ENCODE results near the gene TPI1.
"Not testable (repeated sequence)": the region's sequence is repeated elsewhere in the genome, so short reads cannot be mapped to it uniquely, and the experiment has no call there.

The TPI1 gene

DNA sequence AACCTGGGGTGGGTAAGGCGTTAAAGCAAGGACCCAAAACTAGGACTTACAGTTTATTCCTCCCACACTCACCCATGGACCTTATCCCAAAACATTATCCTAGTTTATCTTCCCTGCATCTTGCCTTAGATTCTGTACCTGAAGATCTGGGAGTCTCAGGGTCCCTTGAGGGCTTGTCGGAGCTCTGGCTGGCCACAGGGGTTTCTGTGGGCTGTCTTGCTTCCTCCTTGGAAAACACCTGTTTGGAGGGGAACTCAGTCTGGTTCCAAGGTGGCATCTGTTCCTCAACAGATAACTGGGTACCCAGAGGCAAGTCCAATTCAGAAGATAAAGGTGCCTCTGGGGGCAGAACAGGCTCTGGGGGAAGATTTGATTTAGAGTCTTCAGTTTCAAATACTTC, 17.9 kb upstream of the TPI1 start:
- no peak for DNase-seq

DNA sequence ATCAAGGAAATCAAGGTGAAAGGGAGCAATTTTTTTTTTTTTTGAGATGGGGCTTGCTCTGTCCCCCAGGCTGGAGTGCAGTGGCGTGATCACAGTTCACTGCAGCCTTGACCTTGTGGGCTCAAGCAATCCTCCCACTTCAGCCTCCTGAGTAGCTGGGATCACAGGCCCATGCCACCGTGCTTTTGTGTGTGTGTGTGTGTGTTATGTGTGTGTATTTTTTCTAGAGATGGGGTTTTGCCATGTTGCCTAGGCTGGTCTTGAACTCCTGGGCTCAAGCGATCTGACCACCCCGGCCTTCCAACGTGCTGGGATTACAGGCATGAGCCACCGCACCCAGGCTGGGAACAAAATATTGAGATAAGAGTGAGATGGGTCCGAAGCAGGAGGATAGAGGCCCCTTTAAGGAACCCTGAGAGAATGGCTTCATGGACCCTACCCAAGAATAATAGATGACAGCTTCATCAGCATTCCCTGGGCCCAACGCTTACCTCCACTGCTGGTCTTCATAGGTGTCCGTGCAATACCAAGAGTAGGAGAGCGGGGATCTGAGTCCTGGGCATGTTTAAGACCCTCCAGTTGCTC, 17.3 kb upstream of the TPI1 start:
- DNase-seq: no peak

DNA sequence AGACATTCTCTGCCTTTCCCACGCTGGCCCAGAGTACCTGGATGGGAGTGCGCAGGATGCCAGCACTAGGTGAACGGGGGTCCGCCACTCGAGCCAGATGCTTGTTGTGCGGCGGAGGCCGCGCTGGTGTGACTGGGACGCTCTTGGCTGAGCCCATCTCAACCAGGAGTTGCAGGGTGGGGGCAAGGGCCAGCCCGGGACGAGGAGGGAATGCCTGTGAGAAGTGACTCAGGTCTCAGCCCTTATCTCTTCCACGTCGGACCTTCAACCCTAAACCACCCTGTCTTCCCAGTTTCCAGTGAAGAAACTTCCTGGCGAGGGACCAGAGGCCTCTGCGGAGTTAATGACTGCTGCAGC, 16.6 kb upstream of the TPI1 start:
- DNase-seq: no peak

DNA sequence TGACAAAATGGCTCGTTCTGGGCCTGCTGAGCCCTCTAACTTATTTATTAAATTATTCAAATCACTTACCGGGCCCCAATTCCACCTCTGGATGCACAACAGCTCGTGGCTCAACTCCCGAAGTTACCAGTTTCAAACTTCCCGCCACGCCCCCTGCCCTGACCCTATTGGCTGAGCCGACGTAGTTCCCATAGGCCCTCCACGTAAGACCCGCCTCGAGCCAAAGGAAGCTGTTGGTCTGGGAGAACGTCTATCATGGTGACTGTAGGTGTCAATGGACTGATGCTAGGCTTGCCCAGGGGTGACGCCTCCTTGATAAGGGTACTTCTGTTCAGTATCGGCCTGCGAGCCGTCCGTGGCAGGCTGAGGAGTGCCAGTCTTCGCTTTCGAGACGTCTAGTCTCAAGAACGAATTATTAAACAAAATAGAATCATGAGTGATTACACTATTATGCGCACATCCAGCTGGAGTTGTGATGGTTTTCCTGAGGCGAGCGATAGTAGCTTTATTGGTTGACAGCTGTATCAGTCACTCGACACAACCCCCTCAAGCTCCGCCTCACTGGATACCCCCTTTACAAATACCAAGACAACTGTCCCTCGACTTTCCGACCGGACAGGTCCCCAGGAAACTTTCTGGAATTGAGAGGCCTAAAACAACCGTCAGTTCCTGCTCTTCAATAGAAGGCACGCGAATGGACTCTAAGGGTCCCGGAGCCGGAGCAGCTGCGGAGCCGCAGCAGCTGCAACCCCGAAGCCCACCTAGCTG, 16.0 kb upstream of the TPI1 start, which contains the start of gene CDCA3:
TSS of gene CDCA3 (minus strand) at position 134 of the 768 bp plus-strand sequence. CDS start 334 bp downstream, outside the sequence.
- DNase-seq: peak; percentile 90 to 97

DNA sequence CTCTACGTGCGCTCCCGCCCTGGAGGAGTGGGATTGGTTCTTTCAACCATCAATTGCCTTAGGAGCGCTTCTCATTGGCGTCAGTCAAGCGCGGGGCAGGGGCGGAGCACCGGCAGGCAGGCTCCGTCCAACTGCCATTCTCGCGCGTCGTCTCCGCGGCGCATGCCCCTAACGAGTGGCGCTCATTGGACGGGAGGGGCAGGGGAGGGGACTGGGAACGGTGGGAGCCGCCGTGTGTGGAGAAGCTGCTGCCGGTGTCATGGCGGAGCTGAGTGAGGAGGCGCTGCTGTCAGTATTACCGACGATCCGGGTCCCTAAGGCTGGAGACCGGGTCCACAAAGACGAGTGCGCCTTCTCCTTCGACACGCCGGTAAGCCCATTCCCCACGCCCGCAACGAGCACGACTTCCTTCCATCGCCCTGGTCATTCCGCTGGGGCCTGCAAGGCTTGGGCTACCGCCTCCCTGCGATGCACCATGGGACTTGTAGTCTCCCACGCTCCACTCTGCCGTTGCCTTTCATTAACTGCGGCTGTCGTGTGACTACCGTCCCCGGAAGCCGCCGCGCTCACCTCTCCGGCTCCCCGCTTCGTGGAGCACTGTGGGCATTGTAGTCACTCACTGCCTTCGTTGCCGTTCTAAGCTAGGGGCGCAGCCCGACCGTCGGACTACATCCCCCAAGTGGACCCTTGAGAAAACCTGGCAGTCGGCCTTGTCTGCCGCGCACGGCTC, 15.2 kb upstream of the TPI1 start, which contains the start of gene USP5:
TSS of gene USP5 (plus strand) at position 230 of the 730 bp plus-strand sequence. CDS start at position 260, 30 bp downstream.
- DNase-seq: peak; percentile 99

DNA sequence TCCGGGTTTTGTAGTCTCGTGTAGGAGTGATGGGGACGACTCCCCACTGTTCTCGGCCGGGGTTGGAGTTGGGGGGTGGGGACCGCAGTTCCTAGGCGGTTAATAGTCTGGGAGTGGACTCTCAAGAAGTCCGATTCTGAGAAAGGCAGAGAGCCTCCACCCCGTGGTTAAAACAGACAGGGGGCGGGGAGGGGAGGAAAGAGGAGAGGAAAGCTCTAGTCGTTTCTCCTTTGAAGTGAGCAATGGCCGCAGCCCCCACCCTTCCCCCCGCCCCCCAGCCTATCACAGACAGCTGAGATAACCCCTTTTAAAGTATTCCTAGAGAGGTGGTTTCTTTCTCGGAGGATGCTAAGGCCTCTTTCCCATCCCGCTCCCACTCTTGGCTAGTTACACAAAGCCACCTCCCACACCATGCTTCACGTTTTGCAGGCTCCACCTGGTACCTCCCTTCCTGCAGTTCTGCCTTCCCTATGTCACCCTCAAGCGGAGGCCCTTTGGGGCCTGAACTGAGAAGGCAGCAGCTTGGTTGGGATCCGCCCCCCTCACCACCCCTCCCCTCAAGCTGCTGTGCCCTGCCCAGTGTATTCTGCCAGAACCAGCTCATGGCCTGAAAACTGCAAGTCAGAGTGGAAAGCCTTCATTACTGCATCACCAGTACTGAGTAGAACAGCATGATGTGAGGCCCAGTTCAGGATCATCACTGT, 14.5 kb upstream of the TPI1 start:
- DNase-seq: peak; percentile 42 to 48

DNA sequence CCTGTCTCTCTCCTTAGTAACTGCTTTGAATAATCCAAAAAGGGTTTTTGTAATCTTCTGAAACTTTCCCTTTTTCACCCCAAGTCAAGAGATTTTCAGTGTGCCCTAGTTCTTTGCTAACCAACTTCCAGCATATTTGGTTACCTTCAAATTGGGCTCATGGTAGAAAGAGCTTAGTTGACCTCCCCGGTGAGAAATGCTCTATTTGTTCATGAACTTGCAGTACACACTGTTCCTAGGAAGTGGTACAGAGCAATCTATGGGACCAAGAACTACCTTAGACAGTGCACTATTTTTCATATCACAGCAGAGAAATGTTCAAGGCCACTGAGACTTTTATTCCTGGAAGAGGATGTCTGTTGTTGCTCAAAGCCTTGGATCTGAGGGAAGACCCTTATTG, 13.7 kb upstream of the TPI1 start:
- no peak for DNase-seq

DNA sequence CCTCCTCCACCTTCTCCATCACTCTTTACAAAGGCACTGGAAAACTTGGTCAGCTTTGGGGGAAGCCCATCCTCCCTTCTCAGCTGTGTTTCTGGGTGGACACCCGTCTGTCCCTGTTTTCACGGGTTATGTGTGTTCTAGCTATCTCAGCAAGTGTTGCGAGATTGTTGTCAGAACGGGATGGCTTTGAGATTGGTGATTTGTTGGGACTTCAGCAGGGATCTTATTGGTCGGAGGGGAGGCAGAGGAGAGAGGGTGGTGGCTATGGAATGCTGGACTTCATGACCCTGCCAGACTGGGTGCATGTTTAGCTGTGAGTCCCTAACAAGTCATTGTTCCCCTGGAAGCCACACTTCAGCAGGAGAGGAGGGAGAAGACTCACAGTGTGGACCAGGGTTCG, 13.3 kb upstream of the TPI1 start:
- no peak for DNase-seq

DNA sequence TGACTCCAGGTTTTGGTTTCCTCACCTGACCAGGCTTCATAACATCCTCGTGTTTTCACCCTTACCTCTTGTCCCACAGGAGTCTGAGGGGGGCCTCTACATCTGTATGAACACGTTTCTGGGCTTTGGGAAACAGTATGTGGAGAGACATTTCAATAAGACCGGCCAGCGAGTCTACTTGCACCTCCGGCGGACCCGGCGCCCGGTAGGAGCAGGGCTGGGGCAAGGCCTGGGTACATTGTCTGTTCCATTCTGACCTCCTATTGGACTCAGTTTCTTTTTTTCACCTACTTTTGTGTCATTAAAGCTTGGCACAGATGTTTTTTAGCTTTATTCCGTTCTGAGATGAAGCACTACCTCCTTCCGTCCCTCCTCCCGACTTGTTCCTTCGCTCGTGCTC, 12.0 kb upstream of the TPI1 start:
- DNase-seq: no peak

DNA sequence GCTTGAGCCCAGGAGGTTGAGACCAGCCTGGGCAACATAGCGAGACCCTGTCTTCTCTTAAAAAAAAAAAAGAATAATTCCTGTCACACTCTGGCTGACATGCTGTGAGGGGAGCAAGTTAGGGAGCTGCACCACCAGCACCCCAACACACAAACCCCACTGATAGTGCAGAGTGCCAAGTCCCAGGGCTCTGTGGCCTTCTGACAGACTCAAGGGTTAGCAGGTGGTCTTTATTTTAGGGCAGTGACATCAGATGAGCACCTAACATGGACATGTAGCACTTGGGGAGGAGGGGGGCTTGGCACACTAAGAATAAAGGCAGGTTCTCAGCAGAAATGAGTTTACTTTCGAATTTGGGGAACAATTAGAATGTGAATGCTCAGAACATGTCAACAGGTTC, 8.5 kb upstream of the TPI1 start:
- no peak for DNase-seq

DNA sequence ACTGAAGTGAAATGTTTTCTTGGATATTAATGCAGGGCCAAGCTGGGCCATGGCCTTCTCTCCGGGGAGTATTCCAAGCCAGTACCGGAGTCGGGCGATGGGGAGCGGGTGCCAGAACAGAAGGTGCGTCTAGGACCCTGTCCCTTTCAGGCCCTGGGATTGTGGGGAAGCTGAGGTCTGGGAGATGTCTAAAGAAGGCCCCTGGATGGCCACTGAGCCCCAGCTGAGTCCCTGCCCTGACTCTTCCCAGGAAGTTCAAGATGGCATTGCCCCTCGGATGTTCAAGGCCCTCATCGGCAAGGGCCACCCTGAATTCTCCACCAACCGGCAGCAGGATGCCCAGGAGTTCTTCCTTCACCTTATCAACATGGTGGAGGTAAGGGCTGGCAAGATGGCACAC, 7.2 kb upstream of the TPI1 start:
- DNase-seq: no peak

DNA sequence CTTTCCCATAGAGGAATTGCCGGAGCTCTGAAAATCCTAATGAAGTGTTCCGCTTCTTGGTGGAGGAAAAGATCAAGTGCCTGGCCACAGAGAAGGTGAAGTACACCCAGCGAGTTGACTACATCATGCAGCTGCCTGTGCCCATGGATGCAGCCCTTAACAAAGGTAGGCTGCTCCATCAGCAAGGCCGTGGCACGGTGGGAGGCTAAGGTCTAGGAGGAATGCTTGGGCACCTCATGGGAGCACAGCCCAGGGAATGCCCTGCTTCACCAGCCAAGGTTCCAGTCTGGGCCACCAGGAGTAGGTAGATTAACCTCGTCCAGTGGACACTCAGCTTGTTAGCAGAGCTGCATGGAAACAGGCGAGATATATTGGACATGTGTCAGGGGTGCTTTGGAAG, 6.4 kb upstream of the TPI1 start:
- DNase-seq: no peak

DNA sequence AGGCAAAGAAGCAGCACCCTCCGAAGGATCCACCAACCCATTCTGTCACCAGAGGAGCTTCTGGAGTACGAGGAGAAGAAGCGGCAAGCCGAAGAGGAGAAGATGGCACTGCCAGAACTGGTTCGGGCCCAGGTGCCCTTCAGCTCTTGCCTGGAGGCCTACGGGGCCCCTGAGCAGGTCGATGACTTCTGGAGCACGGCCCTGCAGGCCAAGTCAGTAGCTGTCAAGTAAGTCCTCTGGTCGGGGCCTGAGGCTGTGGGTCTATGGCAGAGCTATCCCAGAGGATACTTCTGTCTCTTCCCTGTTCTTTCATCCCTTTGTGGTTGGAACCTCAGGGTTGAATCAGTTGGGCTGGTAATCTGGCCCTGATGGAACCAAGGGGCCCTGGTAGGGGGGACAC, 5.9 kb upstream of the TPI1 start:
- DNase-seq: no peak

DNA sequence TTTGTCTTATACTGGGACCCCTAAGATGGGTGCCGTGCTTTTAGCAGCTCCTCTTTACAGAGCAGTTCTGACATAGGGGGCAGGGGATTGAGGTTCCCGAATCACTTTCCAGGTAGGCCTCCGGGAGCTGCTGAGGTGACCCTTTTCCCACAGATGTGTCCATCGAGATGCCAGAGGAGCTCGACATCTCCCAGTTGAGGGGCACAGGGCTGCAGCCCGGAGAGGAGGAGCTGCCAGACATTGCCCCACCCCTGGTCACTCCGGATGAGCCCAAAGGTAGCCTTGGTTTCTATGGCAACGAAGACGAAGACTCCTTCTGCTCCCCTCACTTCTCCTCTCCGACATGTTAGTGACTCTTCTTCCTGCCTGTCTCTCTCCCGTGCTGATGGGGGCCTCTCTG, 4.3 kb upstream of the TPI1 start:
- DNase-seq: no peak

DNA sequence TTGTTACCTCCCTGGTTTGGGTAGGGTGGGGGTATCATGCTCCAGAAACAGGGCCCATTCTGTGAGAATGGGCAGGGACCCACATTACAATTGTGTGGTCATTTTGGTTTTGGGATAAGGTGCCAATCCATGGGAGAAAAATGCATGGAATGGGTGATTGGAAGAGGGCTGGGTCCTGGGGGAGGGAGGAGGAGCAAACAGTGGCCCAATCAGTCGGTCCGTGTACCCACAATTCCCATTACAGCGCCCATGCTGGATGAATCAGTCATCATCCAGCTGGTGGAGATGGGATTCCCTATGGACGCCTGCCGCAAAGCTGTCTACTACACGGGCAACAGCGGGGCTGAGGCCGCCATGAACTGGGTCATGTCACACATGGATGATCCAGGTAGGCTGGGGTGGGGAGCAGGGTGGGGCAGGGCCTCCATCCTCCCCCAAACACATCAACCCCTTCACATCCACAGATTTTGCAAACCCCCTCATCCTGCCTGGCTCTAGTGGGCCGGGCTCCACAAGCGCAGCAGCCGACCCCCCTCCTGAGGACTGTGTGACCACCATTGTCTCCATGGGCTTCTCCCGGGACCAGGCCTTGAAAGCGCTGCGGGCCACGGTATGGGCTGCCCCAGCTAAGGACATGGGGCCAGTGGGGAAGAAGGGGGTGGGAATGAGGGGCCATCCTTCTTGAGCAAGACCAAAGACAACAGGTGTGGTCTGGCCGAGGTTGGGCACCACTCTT, 3.6 kb upstream of the TPI1 start:
- no peak for DNase-seq

DNA sequence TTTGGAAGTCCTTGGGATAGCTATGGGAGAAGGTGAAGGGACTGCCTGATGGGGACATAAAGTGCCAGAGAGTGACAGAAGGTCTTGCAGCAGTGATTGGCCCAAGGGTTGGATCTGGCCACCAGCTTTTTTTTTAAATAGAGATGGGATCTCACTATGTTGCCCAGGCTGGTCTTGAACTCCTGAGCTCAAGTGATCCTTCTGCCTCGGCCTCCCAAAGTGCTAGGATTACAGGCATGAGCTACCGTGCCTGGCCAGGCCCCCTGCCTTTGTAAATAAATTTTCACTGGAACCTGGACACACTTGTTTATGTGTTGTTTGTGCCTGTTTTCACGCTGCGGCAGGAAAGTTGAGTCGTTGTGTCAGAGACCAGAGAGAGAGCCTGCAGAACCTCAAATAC, 2.0 kb upstream of the TPI1 start:
- not testable (repeated sequence) for DNase-seq

DNA sequence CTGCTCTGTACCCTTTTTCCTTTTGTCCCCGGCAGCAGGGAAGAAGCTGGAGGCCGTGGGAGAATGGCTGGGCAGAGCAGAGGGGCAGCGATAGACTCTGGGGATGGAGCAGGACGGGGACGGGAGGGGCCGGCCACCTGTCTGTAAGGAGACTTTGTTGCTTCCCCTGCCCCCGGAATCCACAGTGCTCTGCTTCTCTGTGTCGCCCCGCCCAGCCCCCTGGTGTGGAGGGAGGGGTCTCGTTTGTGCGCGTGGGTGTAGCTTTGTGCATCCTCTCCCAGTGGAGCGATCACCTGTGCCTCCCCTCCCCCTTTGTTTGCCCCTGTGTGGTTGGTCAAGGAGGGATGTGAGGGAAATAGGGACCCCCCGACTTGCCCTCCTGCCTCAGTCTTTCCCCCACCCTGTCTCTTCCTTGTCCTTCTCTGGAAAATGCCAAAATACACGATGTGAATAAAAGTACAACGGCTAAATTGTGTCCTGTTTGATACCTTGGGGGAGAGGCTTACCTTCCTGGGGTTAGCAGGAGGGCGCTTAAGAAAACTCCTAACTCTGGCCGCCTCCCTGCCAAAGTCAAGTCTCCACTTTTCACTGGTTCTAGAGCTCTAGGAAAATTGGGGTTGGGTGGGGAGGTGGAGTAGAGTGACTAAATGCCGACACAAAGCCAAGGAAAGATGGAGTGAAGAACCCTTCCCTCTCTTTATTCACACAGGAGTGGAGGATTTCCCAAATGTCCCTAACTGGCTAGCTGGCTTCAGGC, 990 bp upstream of the TPI1 start:
- DNase-seq: no peak

DNA sequence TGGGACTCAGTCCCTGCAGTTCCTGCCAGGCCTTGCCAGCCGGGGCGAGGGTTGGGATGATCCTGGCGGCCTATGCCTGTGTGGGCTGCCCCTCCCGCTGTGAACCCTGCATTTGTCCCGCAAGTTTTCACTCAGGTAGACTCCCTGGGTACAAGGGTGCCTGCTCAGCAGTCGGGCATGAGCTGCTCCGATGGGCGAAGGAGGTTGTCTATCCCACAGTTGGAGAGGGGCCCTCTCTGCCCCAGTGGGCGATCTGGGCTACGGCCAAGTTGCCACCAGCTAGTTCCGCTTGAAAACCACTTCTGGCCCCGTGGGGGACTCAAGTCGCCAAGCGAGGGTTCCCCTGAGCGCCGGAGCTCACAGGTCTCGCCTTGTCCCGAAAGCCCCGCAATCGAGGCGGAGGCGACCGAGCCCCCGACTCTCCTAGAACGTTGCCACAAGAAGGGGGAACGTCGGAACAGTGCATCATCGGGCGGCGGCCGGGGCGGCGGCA, 365 bp upstream of the TPI1 start:
- peak in 1 of 2 donors; percentile 56 for DNase-seq

DNA sequence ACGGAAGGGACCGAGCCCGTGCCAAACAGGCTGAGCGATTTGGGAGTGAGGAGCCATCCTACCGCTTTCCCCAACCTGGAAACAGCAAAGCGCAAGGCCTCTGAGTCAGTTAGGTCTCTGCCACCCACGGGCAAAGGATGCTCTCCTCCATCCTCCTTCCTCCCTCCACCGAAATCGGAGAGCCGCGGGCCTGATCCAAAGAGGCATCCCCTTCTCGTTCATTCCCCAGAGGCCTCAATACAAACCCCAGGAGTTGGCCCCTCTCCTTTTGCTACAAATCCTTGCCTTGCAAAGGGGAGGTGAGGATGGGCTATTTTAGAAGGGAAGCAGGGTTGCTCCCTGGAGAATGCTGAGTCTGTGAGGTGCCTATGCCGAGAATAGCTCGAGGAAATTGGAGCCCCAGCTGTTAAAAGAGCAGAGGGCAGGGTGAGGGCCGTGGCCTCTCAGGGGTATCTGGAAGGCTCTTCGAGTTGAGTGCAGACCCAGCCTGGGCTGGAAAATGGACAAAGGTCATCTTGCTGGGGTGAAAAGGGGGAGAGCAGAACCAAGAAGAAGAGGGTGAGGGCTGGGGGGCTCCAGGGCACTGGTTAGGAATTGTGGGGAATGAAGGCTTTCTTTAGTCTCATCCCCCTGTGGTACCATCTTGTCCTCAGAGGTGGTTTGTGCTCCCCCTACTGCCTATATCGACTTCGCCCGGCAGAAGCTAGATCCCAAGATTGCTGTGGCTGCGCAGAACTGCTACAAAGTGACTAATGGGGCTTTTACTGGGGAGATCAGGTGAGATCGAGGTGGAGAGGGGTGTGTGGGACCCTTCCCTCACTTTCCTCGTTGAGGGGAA, 1.1 kb downstream of the TPI1 start:
- DNase-seq: no peak
